Lung (tissue), 12 donors: ENCODE data around the gene PTPRN2. TPM values are rescaled to one million over a fixed set of nuclear protein-coding genes. Genes with fewer than 3 reads are reported as not detected.

Experiments used
- ATAC-seq: fragments of 200-7000 bp; cut with Tn5 transposase; one replicate; pipeline ENCODE4 v1.9.1; 2020; ENCODE audit warnings: moderate number of reproducible peaks; ENCODE audit not compliant: insufficient read depth, low FRiP score
- DNase-seq, 3 donors: peaks; one replicate each; pipeline ENCODE4 v3.0.0-alpha.2; 2013 to 2017
- H3K27ac ChIP-seq, 2 donors: one replicate each; pipeline ENCODE4 v1.5.1; 2013; ENCODE audit warnings: mild to moderate bottlenecking in 2 of 2, moderate library complexity in 2 of 2, control low read depth in 1 of 2, inconsistent platforms in 1 of 2, low read depth in 1 of 2, low read length in 1 of 2
- H3K27me3 ChIP-seq, 3 donors: one replicate each; pipeline ENCODE4 v1.5.1; 2013; ENCODE audit warnings: low read length in 2 of 3; ENCODE audit not compliant: control insufficient read depth in 3 of 3, insufficient read depth in 3 of 3
- H3K36me3 ChIP-seq, 4 donors: one replicate each; pipeline ENCODE4 v1.5.1; 2013; ENCODE audit warnings: low read length in 4 of 4, mild to moderate bottlenecking in 1 of 4, moderate library complexity in 1 of 4; ENCODE audit not compliant: control insufficient read depth in 4 of 4, insufficient read depth in 4 of 4
- H3K4me1 ChIP-seq, 5 donors: one replicate each; pipeline ENCODE4 v1.5.1; 2013; ENCODE audit warnings: low read length in 5 of 5, mild to moderate bottlenecking in 2 of 5, moderate library complexity in 1 of 5; ENCODE audit not compliant: control insufficient read depth in 5 of 5, insufficient read depth in 5 of 5
- H3K4me3 ChIP-seq: one replicate; pipeline ENCODE4 v1.5.1; 2013; ENCODE audit warnings: mild to moderate bottlenecking, control low read depth, moderate library complexity
- H3K9ac ChIP-seq, 2 donors: one replicate each; pipeline ENCODE4 v1.5.1; 2013; ENCODE audit warnings: low read length in 2 of 2, control low read depth in 1 of 2; ENCODE audit not compliant: insufficient read depth in 1 of 2
- H3K9me3 ChIP-seq, 4 donors: one replicate each; pipeline ENCODE4 v1.5.1; 2013; ENCODE audit warnings: low read length in 3 of 4, mild to moderate bottlenecking in 1 of 4, moderate library complexity in 1 of 4; ENCODE audit not compliant: control insufficient read depth in 4 of 4, insufficient read depth in 3 of 4
- WGBS, 2 donors: extraction: QIAGEN DNeasy Blood & Tissue Kit; methylation state at CpG; one replicate each; pipeline ENCODE4 v1.1.7; 2013; 5-methylcytosine and 5-hydroxymethylcytosine counted together
- polyA plus RNA-seq, 2 donors: library from polyadenylated mRNA; stranded (reverse); fragments of 200-250 nt; gene quantifications; one replicate each; pipeline ENCODE4 v1.2.1, GENCODE V29; 2013
- total RNA-seq, 2 donors: library from RNA; depleted of rRNA in 1 of 2; stranded (reverse); fragments of >200 nt in 1 of 2; gene quantifications; one replicate each; pipeline ENCODE4 v1.2.1, GENCODE V29; 2014 to 2021
- TF ChIP-seq, protein P1 (sequence below): IDR thresholded peaks from 2 replicates; pipeline ENCODE4 v1.5.1; 2012; ENCODE audit warnings: mild to moderate bottlenecking; ENCODE audit errors: control extremely low read depth, extremely low read depth
- donor health status: control.
- donor health status: control.
- donor health status: Bipolar disorder and iron deficiency.
- donor health status: healthy.
- donor health status: DM: yes; HTN: yes; CAD: no.

PTPRN2 gene
- total and polyA plus RNA-seq, 4 donors: 2.1 to 7.4 (median 4.4) TPM

DNA sequence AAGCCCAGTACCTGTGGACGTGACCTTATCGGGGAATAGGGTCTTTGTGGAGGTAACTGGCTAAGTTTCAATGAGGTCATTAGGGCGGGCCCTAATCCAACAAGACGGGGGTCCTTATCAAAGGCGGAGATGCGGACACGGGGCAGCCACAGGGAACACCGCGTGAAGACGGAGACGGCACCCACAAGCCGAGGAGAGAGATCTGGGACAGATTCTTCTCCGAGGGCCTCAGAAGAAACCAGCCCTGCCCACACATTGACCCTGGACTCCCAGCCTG lies 733.9 kb downstream of the PTPRN2 start:
- peak overlapping the region in 1 of 2 donors; percentile 54 for H3K27ac ChIP-seq
- H3K9ac ChIP-seq: no peak overlapping the region
- TF ChIP-seq, protein P1, sequence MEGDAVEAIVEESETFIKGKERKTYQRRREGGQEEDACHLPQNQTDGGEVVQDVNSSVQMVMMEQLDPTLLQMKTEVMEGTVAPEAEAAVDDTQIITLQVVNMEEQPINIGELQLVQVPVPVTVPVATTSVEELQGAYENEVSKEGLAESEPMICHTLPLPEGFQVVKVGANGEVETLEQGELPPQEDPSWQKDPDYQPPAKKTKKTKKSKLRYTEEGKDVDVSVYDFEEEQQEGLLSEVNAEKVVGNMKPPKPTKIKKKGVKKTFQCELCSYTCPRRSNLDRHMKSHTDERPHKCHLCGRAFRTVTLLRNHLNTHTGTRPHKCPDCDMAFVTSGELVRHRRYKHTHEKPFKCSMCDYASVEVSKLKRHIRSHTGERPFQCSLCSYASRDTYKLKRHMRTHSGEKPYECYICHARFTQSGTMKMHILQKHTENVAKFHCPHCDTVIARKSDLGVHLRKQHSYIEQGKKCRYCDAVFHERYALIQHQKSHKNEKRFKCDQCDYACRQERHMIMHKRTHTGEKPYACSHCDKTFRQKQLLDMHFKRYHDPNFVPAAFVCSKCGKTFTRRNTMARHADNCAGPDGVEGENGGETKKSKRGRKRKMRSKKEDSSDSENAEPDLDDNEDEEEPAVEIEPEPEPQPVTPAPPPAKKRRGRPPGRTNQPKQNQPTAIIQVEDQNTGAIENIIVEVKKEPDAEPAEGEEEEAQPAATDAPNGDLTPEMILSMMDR: no peak
- ATAC-seq (no peak), DNase-seq (no peak)
- peaks cover 0 to 3% (median 0%) of the 10 kb centered on the region in 4 donors for H3K9me3 ChIP-seq
- WGBS, 2 donors: 92% methylated on average over 13 of the region's 13 CpGs
- no peak overlapping the region for H3K4me3 ChIP-seq
- no peaks in the 10 kb centered on the region for H3K27me3 ChIP-seq
- H3K4me1 ChIP-seq: peaks cover 0 to 5% (median 0%) of the 10 kb centered on the region in 5 donors
- no peaks in the 10 kb centered on the region for H3K36me3 ChIP-seq

DNA sequence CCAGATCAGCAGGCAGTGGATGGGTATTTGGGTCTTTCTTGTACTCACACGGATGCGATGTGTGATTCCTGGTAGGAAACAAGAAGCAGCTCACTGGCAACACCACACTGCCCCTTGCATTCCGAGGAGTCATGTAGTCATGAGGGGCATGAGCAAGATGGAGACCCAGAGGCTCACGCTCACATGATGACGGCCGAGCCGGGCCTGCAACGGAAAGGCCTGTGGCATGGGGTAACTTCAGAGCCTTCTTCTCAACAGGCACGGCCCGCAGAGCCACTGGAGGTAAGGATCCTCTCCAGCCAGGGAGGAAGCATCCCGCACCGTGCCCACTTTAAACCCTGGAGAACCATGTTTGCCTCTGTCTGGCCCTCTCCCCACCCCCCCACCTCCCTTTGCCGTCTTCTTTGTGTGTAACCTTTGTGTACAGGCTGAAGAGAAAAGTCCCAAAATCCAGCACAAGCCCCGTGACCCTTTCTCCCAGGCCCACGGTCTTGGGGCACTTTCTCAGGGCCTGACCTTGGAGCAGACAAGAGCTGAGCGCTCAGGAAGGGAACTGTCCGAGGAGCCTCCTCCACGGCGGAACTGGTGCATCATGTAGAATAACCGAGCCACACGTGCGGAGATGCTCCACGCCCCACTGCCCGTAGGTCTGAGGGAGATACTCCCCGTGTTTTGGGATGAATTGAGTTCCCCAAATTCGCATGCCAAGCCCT lies 734.4 kb downstream of the PTPRN2 start:
- H3K9ac ChIP-seq: no peak overlapping the region
- TF ChIP-seq, protein P1: no peak
- no peak overlapping the region for H3K4me3 ChIP-seq
- 92 to 94% methylated on average over 26 of the region's 26 CpGs for WGBS, 2 donors
- H3K27ac ChIP-seq: no peak overlapping the region
- ATAC-seq (no peak), DNase-seq (no peak)
- H3K36me3 ChIP-seq: no peaks in the 10 kb centered on the region
- H3K27me3 ChIP-seq: no peaks in the 10 kb centered on the region
- peaks cover 0 to 3% (median 0%) of the 10 kb centered on the region in 4 donors for H3K9me3 ChIP-seq
- peaks cover 0 to 5% (median 0%) of the 10 kb centered on the region in 5 donors for H3K4me1 ChIP-seq

DNA sequence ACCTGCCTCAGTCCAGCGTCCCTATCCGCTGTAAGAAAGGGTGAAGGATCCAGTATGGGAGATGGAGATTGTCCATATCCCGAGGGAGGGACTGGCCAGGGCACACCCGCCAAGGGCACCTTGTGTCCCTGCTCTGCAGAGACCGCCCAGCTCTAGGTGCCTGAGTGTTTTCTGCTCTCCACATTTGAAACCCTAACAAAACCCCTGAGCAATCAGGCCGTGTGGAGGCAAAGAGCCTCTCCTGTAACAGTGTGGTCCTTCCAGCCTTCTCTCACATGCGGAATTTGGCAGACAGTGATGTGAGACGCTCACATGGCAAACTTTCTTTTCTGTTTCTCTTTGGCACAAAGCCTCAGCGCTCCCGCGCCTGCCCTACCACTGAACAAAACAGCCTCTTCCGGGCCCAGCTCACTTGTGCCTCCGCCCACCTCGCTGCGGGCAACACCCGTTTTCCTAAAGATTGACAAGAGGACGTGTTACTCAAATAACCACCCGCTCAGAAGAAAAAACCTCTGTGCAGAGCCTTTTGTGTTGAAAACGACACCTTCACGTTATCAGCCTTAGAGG lies 736.0 kb downstream of the PTPRN2 start:
- peaks cover 0 to 3% (median 0%) of the 10 kb centered on the region in 4 donors for H3K9me3 ChIP-seq
- H3K36me3 ChIP-seq: no peaks in the 10 kb centered on the region
- peak overlapping the region in 1 of 2 donors; percentile 3 for H3K9ac ChIP-seq
- TF ChIP-seq, protein P1: no peak
- no peaks in the 10 kb centered on the region for H3K27me3 ChIP-seq
- 19 to 20% methylated on average over 20 of the region's 20 CpGs for WGBS, 2 donors
- peak overlapping the region in 1 of 2 donors; percentile 35 for H3K27ac ChIP-seq
- peaks cover 0 to 5% (median 0%) of the 10 kb centered on the region in 5 donors for H3K4me1 ChIP-seq
- ATAC-seq: peak; percentile 57
- peak; percentile 72 to 79 (median 73) for DNase-seq
- H3K4me3 ChIP-seq: no peak overlapping the region
